RKO (cell line): ENCODE data around the gene SRL.

Experiments used
- DNase-seq: peaks from one replicate; pipeline ENCODE4 v3.0.0-alpha.2; 2016; ENCODE audit warnings: low spot score

Gene SRL

DNA sequence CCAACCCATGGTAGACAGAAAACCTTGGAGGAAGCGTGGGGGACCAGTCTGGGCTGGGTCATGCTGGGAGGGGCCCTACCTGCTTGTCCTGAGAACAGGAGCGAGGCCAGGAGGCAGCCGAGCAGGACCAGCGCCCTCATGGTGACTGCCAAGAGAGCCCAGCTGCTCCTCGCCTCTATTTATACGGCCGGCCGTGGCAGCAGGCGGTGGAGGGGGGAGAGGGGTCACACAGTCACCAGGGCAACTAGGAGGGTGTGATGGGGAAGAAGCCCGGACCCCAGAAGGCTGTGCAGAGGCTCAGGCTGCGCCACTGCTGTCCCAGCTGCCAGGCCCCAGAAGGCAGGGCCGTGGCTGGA, at the start of gene SRL:
Gene SRL, minus strand, starts transcription at position 153 of the 356 bp plus-strand sequence. Its CDS starts 13 bp downstream, at position 140.
- DNase-seq = no peak

DNA sequence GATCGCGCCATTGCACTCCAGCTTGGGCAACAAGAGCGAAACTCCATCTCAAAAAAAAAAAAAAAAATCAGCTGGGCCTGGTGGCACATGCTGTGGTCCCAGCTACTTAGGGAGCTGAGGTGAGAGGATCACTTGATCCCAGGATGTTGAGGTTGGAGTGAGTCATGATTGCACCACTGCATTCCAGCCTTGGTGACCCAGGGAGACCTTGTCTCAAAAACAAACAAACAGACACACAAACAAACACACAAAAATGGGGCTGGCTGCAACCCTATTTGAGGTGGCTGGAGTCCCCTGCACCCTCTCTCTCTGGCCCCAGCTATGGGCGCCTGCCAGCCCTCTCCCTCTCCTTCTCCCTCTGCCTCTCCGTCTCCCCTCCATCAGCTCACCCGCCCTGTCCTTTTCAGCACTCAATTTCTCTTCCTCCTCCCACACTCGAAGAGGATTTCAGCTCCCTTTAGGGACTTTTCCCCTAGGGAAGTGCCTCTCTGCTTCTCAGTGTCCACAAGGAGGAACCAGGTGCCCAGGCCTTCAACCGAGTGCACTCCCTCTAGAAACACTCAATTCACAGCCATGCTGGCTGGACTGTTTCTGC, 48.5 kb upstream of the SRL start:
- DNase-seq = peak; percentile 80

DNA sequence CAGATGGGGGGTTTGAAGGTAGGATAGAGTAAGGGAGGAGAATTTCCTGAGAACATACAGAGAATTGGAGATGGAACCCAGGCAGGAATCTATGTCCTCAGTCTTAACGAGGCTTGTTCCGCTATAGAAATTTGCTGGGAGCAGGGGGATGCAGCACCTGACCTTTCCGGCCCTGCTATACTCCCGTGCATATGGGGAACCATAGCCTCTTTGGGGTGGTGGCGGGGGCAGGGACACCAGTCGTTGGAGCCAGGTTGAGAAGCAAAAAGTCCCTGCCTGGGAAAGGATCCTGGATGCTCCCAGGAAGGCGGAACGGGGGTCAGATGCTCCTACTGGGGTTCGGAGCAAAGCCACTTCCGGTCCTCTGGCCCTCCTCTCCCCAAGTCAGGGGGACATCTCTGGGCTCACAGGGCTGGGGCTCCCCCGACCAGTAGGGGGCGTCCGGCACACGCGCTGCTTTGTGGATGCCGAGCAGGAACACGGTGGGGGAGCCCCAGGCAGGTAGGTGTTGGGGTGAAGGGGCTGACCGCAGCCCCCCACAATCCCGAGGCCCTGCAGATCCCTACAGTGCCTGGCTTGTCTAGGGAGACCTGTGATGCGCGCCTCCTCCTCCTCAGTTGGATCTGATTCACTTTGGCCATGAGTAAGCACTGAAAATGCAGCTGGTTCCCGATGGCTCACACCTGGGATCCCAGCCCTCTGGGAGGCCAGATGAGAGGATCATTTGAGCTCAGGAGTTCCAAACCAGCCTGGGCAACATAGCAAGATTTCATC, 46.5 kb upstream of the SRL start:
- peak; percentile 88 for DNase-seq

DNA sequence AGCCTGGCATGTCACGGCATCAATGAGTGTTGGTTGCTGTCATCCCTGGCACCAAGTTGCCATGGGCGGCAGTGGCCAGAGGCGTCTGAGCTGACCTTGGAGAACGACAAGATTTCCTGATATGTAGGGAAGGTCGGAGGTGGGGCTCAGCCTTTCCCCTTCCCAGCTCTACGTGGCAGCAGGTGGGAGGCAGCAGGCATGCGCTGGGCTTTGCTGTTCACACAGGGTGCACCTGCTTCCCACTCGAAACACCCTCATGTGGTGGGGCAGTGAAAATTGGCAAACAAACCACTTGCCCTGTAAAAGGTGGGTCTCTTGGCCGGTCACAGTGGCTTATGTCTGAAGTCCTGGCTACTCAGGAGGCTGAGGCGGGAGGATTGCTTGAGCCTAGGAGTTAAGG, 43.3 kb upstream of the SRL start:
- no peak for DNase-seq

DNA sequence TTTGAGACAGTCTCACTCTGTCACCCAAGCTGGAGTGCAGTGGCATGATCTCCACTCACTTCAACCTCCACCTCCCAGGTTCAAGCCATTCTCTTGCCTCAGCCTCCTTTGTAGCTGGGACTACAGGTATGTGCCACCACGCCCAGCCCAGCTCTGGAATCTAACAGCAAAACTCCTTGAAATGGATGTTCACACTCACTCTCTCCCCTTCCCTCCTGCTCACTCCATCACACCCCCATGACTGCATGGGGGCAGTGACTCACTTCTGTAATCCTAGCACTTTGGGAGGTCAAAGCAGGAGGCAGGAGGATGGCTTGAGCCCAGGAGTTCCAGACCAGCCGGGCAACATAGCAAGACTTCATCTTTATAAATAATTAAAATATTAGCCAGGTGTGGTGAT, 42.1 kb upstream of the SRL start:
- no peak for DNase-seq

DNA sequence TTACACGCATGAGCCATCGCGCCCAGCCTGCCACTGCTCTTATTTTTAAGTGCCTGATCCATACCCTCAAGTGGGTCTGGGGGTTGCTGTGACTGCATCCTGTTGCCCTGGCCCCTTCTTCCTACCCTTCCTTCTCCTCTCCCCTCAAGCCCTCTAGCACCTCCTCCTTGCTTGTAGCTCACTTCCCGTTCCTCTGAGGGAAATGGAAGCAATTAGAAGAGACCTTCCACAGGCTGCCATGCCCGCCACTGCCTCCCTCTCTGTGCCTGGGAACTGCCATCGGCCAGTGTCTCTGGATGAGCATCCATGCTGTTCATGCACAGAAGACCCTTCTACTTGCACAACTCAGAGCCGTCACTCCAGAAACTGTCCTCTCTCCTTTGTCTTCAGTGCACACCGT, 41.6 kb upstream of the SRL start:
- DNase-seq = no peak

DNA sequence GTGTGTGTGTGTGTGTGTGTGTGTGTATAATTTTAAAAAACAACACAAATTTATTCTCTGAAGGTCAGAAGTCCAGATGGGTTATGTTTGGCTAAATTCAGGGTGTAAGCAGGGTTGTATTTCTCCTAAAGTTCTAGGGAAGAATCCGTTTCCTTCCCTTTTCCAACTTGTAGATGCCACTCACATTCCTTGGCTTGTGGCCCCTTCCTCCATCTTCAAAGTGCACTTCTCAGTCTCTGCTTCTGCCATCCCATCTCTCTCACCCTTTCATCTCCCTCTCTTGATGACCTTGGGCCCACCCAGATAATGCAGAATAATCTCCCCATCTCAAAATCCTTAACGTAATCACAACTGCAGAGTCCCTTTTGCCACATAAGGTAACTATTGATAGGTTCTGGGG, 38.7 kb upstream of the SRL start:
- no peak for DNase-seq

DNA sequence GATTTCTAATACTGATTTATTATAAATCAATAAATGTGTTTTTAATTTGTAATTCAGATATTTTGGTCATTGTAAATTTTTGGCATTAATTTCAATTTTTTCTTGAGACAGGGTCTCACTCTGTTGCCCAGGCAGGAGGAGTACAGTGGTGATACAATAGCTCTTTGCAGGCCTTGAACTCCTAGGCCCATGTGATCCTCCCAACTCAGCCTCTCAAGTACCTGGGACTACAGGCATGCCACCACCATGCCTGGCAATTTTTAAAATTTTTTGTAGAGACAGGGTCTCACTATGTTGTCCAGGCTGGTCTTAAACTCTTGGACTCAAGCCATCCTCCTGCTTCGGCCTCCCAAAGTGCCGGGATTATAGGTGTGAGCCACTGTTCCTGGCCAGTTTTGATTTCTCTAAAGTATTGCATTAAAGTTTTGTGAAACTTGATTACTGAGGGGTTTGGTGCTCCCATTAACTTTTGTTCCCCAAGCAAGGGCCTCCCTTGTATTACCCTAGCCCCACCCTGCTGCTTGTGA, 36.2 kb upstream of the SRL start:
- DNase-seq = no peak

DNA sequence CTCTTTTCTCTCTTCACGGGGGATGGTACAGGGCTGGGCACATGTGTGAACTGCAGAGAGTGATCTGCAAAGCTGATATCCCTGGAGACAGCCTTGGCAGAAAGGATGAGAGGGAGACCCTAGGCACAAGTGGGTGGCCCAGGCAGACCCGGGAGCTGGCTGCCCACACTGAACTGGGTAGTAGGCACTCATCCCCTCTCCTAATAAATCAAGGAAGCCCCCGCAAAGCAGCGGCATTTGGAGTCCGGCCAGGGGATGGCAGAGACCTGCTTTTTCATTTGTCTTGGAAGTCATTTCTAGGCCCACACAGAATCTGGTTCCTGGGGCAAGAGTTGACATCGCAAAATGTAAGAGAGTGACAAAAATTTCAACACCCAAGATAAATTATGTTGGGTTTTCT, 34.0 kb upstream of the SRL start:
- DNase-seq = no peak

DNA sequence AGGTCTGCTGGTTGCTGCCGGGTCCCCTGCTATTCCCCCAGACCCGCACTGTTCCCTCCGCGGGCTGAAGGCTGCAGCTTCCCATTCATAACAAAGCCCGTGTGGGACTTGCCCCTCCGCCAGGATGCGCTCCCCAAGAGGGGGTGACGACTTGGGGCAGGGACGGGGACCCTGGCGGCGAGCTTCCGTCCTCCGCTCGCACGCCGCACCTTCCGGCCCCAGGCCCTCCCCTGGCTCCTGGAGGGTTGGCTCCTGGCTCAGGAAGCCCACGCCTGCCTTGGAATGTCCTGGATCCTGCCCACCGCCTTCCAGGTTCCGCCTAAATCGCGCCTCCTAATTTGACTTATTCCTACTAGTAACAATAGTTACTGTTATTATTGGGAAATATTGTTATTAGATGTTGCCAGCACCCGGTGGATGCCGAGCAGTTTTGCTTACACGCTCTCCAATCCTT, 32.0 kb upstream of the SRL start:
- DNase-seq = peak; percentile 60

DNA sequence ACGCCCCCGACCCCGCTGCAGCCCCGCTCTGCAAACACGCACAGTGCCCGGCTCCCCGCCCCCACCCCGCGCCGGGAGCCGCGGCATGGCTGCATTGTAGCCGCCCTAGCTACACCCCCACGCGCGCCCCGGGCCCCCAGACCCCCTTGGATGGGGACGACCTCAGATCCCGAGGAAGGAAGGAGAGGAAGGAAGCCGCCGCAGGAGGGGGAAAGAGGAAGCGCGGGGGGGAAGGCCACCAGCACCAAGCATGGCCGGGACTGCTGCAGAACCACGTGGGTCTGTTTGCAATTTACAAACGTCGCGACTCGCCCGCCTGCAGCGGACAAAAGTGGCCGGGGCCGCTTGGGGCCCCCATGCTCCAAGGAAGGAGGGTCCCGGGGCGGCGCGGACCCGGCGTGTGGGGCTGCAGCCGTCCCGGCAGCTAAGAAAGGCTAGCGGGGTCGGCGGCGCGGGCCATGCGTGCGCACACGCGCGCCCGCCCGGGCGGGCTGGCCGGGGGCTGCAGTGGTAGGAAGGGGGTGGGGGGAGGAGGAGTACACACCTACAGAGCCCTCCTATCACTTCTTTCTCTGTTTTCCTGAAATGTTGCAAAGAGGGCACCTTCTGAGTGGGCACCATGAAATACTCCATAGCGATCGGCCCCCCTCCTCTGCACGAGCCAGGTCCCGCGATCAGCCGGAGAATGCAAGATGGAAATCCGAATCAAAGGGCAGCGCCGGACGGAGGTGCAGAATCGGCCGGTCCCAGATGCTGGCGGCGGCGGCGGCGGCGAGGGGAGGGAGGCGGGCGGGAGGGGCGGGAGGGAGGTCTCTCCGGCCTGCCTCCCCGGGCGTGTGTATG, 30.5 kb upstream of the SRL start:
- peak; percentile 55 for DNase-seq

DNA sequence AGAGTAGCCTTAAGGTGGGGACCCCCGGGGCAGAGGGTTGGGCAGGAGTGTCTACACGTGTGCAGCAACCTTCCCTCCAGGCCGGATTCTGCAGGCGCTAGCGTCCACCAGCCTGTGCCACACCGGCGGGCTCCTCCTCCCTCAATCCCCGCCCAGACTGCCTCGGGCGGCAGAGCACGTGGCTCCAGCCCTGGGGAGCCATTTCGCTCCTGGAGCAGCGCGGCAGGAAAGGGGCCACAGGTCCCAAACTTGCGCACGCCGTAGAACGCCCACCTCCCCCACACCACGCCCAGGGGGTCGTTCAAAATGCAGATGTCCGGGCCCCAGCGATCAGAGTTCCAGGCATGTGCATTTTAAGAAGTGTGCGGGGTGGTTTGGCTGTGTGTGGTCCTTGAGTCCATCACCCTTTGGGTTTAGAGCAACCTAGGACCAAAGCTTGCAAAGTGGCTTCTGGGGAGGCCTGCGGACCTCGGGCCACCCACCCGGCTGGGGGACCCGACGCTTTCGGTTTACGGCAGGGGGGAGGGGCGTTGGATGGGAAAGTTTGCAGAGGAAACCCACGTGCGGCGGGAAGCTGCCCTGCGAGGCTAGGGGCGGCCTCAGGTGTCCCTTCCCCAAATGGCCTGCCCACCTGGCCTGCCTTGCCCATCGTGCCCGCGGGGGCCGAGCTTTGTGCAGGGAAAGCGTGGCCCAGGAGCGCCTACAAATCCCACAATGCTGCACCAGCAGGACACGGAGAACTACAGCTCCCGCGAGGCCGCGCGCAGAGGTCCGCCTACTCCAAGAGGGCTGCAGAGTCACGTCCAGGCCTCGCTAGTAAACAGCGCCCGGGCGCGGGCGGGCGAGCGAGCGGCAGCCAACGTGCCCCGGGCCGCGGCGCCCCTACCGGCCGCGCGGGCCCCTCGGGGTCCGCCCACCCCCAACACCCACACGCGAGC, 29.6 kb upstream of the SRL start:
- peak; percentile 96 for DNase-seq

DNA sequence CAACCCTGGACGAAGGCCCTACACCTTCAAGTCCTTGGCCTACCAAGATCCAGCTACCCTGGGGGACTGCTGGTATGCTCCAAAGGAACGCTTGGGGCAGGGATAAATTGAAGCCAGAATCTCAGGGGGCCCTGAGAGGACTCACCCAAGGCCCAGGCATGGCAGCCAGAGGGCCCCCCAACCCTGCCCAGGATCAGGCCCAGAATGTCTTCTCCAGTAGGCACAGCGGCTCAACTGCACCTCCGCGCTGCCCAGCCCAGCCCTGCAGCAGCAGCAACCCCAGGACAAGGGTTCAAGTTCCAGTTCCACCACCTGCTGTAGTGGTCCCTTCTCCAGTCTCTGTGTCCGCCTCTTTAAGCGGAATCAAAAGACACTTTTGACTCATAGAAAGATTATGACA, 28.7 kb upstream of the SRL start:
- DNase-seq = no peak

DNA sequence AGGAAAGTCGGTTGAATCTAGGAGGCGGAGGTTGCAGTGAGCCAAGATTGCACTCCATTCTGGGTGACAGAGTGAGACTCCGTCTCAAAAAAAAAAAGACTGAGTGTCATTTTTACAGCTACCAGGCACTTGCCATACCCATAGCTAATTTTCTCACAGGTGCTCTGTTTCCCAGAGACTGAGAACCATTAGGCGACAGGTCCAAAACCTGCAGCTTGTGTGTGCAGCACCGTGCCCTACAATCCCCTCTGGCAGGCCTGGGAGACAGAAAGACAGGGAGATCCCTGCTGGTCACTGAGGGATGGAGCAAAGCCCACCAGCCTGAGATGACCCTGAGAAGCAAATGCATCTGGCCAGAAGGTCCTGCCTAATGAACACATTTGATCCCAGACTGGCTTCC, 28.2 kb upstream of the SRL start:
- no peak for DNase-seq

DNA sequence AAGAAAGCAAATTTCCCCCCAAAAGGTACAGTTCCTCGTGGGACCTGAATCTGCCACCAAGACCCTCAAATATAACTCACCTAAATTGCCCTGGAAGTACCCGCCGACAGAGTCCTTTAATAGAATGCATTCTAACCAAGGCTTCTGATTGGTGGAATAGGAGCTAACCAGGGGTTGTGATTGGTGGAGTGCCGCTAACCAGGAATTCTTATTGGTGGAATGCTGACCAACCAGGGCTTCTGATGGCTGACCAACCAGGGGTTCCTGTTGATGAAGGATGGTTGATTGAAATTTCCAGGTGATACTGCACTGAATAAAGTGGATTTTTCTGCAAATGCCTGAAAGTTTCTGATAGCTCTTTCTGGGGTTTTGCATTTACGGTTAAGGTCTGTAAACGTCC, 24.5 kb upstream of the SRL start:
- peak; percentile 40 for DNase-seq

DNA sequence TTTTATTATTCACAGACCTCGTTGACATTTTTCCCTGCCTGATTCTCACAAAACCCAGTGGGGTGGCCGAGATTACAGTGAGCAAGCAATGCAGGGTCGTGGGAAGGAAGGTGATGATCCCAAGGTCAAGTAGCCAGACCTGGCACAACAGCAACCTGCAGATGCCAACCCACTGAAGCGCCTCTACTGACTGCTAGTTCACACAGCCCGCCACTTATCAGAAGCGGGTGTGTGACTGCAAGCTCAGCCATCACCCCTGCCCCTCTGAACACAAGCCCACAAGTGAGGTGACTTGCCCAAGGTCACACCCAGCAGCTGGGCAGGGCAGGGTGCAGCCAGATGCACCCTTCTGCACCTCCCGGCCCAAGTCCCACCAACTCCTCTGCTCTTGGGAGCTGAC, 23.8 kb upstream of the SRL start:
- DNase-seq = no peak

DNA sequence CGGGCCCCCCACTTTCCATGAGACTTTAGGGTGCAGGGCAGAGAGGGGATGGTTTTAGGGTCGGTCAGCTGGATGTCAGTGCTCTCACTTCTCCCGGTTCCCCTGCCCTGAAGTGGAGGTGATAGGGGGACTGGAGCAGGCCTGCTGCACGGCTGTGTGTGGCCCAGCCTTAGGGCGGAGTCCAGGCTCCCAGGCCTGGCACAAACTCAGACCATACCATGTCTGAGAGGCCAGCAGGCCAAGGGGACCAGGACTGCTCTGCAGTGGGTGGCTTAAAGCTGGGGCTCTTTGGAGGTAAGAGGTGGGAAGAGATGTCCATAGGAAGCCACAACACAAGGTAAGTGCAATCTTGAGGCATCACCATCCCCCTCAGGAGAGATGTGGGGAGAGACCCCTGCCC, 22.7 kb upstream of the SRL start:
- DNase-seq = no peak

DNA sequence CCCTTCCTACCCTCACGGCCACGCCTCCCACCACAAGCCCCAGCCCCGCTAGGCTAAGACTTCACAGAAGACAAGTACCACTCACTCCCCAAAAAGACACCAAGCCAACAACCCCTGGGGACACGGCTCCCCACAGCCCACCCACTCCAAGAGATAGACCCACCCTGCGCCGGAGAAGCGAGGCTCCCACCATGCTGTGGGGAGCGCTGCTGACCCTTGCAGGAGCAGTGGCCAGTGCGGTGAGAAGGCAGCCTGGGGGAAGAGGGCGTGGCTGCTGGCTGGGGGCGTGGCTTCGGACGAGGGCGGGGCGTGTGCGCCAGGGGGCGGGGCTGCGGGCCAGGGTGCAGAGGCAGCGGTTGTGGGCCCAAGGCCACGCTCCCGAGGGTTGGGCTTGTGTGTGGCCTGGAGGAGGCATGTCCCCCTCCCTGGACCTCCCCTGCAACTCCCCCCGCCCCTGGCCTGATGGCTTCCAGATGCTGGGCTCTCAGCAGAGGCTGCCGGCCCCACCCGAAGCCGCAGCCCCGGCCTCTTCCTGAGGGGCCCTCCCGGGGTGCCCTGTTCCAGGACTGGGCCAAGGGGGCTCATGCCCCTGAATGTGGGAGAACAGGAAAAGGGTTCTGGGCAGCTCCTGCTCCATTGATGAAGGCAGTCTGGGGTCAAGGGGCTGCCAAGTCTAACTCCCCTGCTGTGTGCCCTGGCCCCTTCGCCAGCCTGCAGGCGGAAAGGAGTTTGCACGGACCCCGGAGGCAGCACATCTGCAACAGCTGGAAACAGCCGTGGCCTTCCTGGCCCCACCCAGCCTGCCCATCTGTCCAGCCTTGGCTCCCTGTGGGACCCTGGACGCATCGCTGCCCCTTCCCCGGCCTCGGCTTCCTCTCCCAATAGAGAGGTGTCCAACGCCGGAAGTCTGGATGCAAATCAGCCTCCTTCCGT, 21.9 kb upstream of the SRL start:
- DNase-seq = no peak

DNA sequence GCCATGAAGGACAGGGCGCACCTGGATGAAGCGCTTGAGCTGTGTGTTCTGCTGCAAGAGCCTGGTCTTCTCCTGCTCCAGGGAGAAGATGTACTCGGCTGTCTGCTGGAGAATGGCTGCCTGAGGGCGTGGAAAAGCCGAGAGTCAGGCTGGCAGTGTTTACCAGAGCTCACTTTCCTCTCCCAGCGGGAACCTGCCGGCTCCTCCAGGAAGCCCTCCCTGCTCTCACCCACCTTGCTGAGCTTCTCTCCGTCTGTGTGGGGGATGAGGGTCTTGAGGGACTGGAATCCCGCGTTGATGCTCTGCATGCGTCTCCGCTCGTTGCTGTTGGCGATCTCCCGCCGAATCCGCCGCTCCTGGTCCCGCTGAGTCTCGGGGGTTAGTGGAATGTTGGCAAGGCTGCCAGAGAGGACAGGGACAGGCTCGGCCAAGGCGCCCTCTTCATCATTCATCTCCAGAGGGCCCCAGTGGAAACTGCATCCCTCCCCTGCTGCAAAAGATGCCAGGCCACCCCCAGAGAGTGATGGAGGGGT, 20.5 kb upstream of the SRL start:
- no peak for DNase-seq

DNA sequence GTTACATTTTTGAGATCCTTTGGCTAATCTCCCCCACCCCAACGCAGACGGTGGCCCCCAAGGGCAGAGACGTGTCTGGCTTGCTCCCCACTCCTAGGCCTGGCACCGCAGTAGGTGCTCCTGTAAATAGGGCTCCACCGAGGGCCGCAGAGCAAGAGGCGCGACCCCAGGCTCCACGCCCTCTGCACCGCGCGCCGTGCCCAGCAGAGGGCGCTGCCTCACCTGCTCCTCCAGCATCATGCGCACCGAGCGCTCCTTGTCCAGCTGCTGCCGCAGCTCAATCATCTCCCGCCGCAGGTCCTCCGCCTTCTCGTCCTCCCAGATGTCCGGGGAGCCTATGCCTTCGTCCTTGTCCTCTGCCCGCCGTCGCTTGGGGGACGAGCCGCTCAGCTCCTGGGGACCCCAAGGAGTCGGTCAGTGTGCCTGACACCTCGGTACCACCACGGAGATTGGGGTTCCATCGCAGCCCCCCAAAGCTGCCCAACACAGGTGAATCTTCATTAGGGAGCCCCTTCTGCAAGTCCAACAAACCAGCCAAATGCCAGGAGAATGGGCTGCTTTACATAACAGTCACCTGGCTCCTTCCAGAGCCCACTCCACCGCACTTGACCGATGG, 19.8 kb upstream of the SRL start:
- DNase-seq = no peak
